ENCODE data around the gene PPARG.

- TF ChIP-seq CTCF (IDR thresholded peaks at IDR 0.05; ENCODE audit: low read length) (no peak), EZH2 (IDR thresholded peaks at IDR 0.05; ENCODE audit: borderline replicate concordance, low read length) (no peak)
Measured at GRCh38 chr3:12443781-12444522, 155.1 kb downstream of the PPARG start.
